Esophagus squamous epithelium (tissue), 5 donors: ENCODE results near the gene MISP3. TPM values are rescaled to one million over a fixed set of nuclear protein-coding genes. Genes with fewer than 3 reads are reported as not detected.
"Not testable (repeated sequence)": the region's sequence is repeated elsewhere in the genome, so short reads cannot be mapped to it uniquely, and the experiment has no call there.

Experiments used
- DNase-seq: peaks from one replicate; lab custom pipeline; 2025; lab: John Stamatoyannopoulos, UW
- H3K27ac ChIP-seq, 4 donors: fragments of 200-600 bp; sonication (generic); one replicate each; pipeline ENCODE4 v1.5.1; 2016 to 2019; ENCODE audit warnings: mild to moderate bottlenecking in 1 of 4
- H3K27me3 ChIP-seq, 4 donors: fragments of 200-600 bp; sonication (generic); 1 replicate in 3 of 4; 2 replicates in 1 of 4; pipeline versions ENCODE4 v1.5.1 to v1.6.0; 2017 to 2021; ENCODE audit warnings: antibody characterized with exemption in 1 of 4
- H3K36me3 ChIP-seq, 3 donors: fragments of 200-600 bp; sonication (generic); one replicate each; pipeline ENCODE4 v1.5.1; 2016 to 2019
- H3K4me1 ChIP-seq, 3 donors: fragments of 200-600 bp; sonication (generic); one replicate each; pipeline ENCODE4 v1.5.1; 2017 to 2019
- H3K4me3 ChIP-seq, 4 donors: fragments of 200-600 bp; sonication (generic); 1 replicate in 3 of 4; 2 replicates in 1 of 4; pipeline ENCODE4 v1.5.1; 2016 to 2019; ENCODE audit warnings: mild to moderate bottlenecking in 2 of 4, moderate library complexity in 1 of 4
- H3K9me3 ChIP-seq, 3 donors: fragments of 200-600 bp; sonication (generic); one replicate each; pipeline ENCODE4 v1.5.1; 2016 to 2019
- CTCF ChIP-seq, 6 experiments: fragments of 450-650 bp in 4 of 6; fragments of 200-600 bp in 2 of 6; sonication (generic) in 2 of 6; IDR thresholded peaks; one replicate each; pipeline ENCODE4 v1.5.1; 2016 to 2019; ENCODE audit warnings: antibody characterized with exemption in 6 of 6, mild to moderate bottlenecking in 4 of 6, moderate library complexity in 4 of 6
- POLR2A ChIP-seq, 4 donors: fragments of 450-650 bp; IDR thresholded peaks; one replicate each; pipeline ENCODE4 v1.6.1; 2017; ENCODE audit warnings: antibody characterized with exemption in 4 of 4, mild to moderate bottlenecking in 4 of 4, moderate library complexity in 3 of 4
- WGBS, 2 donors: methylation state at CpG; one replicate each; pipeline ENCODE4 v1.1.5; 2018; 5-methylcytosine and 5-hydroxymethylcytosine counted together
- intact Hi-C: fragments of 100-400 bp; cut with DNase I; formaldehyde crosslinking; loops from one replicate; pipeline ENCODE4 v1.15.0; 2022
- total RNA-seq, 4 donors: library from RNA; depleted of rRNA; stranded (reverse); fragments of >200 nt; gene quantifications; one replicate each; pipeline ENCODE4 v1.1.0, GENCODE V29; 2016
- donor health status: DM: yes; HTN: yes; CAD: no.

The MISP3 gene
- total RNA-seq, 4 donors from 2014 or later = 2.0 to 8.9 (median 4.0) TPM

GRCh38 chr19:14039181-14039580 is 33.4 kb upstream of the MISP3 start:
- H3K36me3 ChIP-seq = peaks cover 0 to 5% (median 0%) of the 10 kb centered on the region in 3 donors
- peaks cover 0 to 8% (median 0%) of the 10 kb centered on the region in 3 donors for H3K4me1 ChIP-seq
- H3K4me3 ChIP-seq = no peak overlapping the region
- no peaks in the 10 kb centered on the region for H3K9me3 ChIP-seq
- H3K27me3 ChIP-seq = no peaks in the 10 kb centered on the region
- TF ChIP-seq CTCF (IDR thresholded peaks at IDR 0.05) (no peak), POLR2A (IDR thresholded peaks at IDR 0.05) (no peak)
- intact Hi-C loops = no loop called here
- no peak for DNase-seq
- WGBS, 2 donors = 81 to 86% methylated on average over 5 of the region's 7 CpGs
- H3K27ac ChIP-seq = no peak overlapping the region

GRCh38 chr19:14042659-14043608 is 29.7 kb upstream of the MISP3 start:
- TF ChIP-seq CTCF (IDR thresholded peaks at IDR 0.05) = peak; percentile 43 to 57 (median 48)
- H3K9me3 ChIP-seq, H3K36me3 ChIP-seq, H3K4me1 ChIP-seq, DNase-seq, H3K27me3 ChIP-seq, intact Hi-C loops, H3K4me3 ChIP-seq: not testable (repeated sequence)
- 57 to 59% methylated on average over 10 to 18 of the region's 19 CpGs for WGBS, 2 donors
- H3K27ac ChIP-seq = peak overlapping the region; percentile 14 to 48 (median 19)

- intact Hi-C loops, H3K4me3 ChIP-seq, H3K4me1 ChIP-seq, DNase-seq, H3K27me3 ChIP-seq, H3K9me3 ChIP-seq, H3K27ac ChIP-seq: not testable (repeated sequence)
- 96 to 100% methylated on average over 2 to 10 of the region's 10 CpGs for WGBS, 2 donors
- peaks cover 0 to 20% (median 0%) of the 10 kb centered on the region in 3 donors for H3K36me3 ChIP-seq
These were observed 24.7 kb upstream of the MISP3 start for GRCh38 chr19:14047866-14048265.

GRCh38 chr19:14048443-14049153 is 24.0 kb upstream of the MISP3 start:
- no peaks in the 10 kb centered on the region for H3K9me3 ChIP-seq
- intact Hi-C loops = no loop called here
- WGBS, 2 donors = 46 to 67% methylated on average over 3 to 4 of the region's 8 CpGs
- H3K27me3 ChIP-seq = no peaks in the 10 kb centered on the region
- no peaks in the 10 kb centered on the region for H3K4me1 ChIP-seq
- peaks cover 0 to 20% (median 0%) of the 10 kb centered on the region in 3 donors for H3K36me3 ChIP-seq
- H3K27ac ChIP-seq = no peak overlapping the region
- no peak overlapping the region for H3K4me3 ChIP-seq
- no peak for DNase-seq
- peak; percentile 63 to 82 (median 72) for TF ChIP-seq CTCF (IDR thresholded peaks at IDR 0.05)
- no peak for TF ChIP-seq POLR2A (IDR thresholded peaks at IDR 0.05)

GRCh38 chr19:14050512-14050911 is 22.1 kb upstream of the MISP3 start:
- Histone ChIP-seq H3K4me1 (no peaks in the 10 kb centered on the region), H3K27ac (no peak overlapping the region), H3K36me3 (peaks cover 0 to 20% (median 0%) of the 10 kb centered on the region in 3 donors), H3K9me3 (no peaks in the 10 kb centered on the region), H3K27me3 (no peaks in the 10 kb centered on the region), H3K4me3 (no peak overlapping the region)
- 94 to 100% methylated on average over 2 to 4 of the region's 4 CpGs for whole genome bisulfite sequencing, 2 donors
- no peak for DNase-seq
- no peak for TF ChIP-seq POLR2A (IDR thresholded peaks at IDR 0.05)
- no peak for TF ChIP-seq CTCF (IDR thresholded peaks at IDR 0.05)
- intact Hi-C loops = no loop called here

- DNase-seq, H3K4me3 ChIP-seq, H3K27ac ChIP-seq, H3K9me3 ChIP-seq, H3K27me3 ChIP-seq, intact Hi-C loops, H3K4me1 ChIP-seq: not testable (repeated sequence)
- 90 to 94% methylated on average over 8 to 9 of the region's 11 CpGs for WGBS, 2 donors
- peaks cover 0 to 20% (median 0%) of the 10 kb centered on the region in 3 donors for H3K36me3 ChIP-seq
These were observed 21.6 kb upstream of the MISP3 start for GRCh38 chr19:14050961-14051360.
